ENCODE measurements around the gene DGKB.

Gene DGKB

DNA sequence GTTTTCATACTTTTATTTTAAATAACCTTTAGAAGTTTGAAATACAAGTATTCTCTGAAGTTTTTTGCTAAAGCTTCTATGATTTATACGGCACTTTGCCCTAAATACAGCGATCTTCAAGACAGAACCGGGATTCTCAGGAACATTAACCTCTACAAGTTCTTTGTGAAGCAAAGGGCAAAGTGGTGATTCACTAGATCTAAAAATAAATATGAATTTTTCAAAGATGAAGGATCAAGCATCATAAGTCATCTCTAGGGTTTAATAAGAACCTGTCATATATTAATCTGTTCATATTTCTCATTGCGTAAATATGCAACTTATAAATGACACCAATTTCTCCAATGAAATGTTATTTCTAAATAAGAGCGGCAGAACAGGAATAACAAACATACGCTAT, 30.7 kb downstream of the DGKB start:
- no peak overlapping the region for H3K4me3 ChIP-seq (replicated peaks; ENCODE audit: low read depth, low read length)
- no peak for DNase-seq (ENCODE audit: extremely low read depth, low read depth)
- TF ChIP-seq, protein P1, sequence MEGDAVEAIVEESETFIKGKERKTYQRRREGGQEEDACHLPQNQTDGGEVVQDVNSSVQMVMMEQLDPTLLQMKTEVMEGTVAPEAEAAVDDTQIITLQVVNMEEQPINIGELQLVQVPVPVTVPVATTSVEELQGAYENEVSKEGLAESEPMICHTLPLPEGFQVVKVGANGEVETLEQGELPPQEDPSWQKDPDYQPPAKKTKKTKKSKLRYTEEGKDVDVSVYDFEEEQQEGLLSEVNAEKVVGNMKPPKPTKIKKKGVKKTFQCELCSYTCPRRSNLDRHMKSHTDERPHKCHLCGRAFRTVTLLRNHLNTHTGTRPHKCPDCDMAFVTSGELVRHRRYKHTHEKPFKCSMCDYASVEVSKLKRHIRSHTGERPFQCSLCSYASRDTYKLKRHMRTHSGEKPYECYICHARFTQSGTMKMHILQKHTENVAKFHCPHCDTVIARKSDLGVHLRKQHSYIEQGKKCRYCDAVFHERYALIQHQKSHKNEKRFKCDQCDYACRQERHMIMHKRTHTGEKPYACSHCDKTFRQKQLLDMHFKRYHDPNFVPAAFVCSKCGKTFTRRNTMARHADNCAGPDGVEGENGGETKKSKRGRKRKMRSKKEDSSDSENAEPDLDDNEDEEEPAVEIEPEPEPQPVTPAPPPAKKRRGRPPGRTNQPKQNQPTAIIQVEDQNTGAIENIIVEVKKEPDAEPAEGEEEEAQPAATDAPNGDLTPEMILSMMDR (IDR thresholded peaks at IDR 0.05; ENCODE audit: low read depth, low read length, missing control alignments), result no peak

DNA sequence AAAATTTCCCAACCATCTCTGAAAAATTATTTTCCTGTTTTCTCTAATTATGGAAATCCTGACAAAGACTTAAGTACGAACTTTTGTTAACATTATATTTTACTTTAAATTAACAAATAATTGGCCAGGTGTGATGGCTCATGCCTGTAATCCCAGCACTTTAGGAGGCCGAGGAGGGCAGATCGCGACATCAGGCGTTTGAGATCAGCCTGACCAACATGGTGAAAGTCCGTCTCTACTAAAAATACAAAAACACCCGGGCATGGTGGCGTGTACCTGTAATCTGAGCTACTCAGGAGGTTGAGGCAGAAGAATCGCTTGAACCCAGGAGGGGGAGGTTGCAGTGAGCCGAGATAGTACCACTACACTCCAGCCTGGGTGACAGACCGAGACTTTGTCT, 32.2 kb downstream of the DGKB start:
- TF ChIP-seq, protein P1 (IDR thresholded peaks at IDR 0.05; ENCODE audit: low read depth, low read length, missing control alignments), result no peak
- DNase-seq (ENCODE audit: extremely low read depth, low read depth), result no peak
- no peak overlapping the region for H3K4me3 ChIP-seq (replicated peaks; ENCODE audit: low read depth, low read length)

DNA sequence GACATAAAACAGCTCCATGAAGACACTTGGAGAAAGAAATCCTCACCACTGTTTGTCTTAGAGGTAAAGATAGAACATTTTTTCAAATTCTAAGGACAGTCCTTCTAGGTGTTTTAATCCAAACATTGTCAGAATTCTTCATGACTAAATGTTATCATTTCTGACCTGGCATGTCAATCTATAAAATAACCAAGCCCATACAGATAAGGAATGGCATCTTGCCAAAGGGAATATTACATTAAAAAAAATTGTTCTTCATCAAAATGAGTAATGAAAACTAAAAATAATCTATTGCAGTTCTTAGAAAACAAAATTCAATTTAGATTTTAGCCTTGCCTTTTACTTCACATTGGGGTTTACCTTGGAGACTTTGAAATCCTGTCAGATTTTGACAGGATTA, 33.6 kb downstream of the DGKB start:
- no peak for DNase-seq (ENCODE audit: extremely low read depth, low read depth)
- TF ChIP-seq, protein P1 (IDR thresholded peaks at IDR 0.05; ENCODE audit: low read depth, low read length, missing control alignments), result no peak
- no peak overlapping the region for H3K4me3 ChIP-seq (replicated peaks; ENCODE audit: low read depth, low read length)

DNA sequence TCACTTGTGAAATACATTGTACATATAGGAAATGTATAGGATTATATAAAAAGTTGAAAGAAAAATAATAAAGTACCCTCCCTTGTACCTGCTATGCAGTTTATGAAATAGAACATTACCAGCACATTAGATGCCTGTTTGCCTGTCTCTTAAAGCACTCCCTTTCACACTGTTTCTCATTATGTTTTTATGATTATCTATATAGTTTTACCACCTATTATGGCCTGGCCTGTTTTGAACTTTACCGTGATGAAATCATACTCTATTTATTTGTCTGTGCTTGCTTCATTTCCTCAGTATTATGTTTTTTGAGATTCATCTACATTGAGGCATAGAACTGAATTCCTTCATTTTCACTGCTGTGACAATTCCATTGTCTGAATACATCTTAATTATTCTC, 41.1 kb downstream of the DGKB start:
- no peak overlapping the region for H3K4me3 ChIP-seq (replicated peaks; ENCODE audit: low read depth, low read length)
- DNase-seq (ENCODE audit: extremely low read depth, low read depth), result no peak
- TF ChIP-seq, protein P1 (IDR thresholded peaks at IDR 0.05; ENCODE audit: low read depth, low read length, missing control alignments), result no peak

DNA sequence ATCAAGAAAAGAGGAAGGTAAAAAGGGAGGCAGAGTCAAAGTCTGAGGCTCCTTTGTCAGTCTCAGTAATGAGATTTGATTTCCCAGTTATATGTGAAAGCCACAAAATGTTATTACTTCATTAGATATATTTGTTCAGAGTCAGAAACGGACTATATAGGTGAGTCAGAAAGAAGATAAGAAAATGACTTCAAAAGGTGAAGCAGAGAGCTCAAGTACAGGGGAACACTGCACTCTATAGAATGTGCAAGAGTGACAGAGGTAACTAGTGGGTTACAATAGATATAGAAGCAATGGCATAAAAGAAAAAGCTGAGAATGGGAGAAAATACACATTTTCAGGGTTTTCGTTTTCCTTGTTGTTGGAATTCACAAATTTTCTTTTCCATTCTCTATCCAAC, 43.3 kb downstream of the DGKB start:
- TF ChIP-seq, protein P1 (IDR thresholded peaks at IDR 0.05; ENCODE audit: low read depth, low read length, missing control alignments), result no peak
- DNase-seq (ENCODE audit: extremely low read depth, low read depth), result no peak
- H3K4me3 ChIP-seq (replicated peaks; ENCODE audit: low read depth, low read length), result no peak overlapping the region

DNA sequence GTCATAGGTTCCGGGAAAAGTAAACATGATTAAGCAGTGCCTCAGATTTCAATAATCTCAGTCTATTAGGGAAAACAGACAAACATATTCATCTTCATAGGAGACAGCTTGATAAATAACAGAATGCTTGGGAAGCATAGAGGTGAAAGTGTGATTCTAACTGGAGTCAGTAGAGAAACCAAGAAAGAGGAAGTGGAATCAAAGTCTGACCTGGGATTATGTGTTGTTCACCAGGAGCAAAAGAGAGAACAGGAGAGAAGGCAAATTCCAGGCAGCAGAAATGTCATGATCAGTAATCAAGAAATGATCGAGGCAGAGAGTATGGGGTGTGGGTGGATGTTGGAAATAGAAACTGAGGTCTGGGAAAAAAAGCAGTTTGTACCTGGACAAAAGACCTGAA, 43.7 kb downstream of the DGKB start:
- no peak for DNase-seq (ENCODE audit: extremely low read depth, low read depth)
- TF ChIP-seq, protein P1 (IDR thresholded peaks at IDR 0.05; ENCODE audit: low read depth, low read length, missing control alignments), result no peak
- no peak overlapping the region for H3K4me3 ChIP-seq (replicated peaks; ENCODE audit: low read depth, low read length)

DNA sequence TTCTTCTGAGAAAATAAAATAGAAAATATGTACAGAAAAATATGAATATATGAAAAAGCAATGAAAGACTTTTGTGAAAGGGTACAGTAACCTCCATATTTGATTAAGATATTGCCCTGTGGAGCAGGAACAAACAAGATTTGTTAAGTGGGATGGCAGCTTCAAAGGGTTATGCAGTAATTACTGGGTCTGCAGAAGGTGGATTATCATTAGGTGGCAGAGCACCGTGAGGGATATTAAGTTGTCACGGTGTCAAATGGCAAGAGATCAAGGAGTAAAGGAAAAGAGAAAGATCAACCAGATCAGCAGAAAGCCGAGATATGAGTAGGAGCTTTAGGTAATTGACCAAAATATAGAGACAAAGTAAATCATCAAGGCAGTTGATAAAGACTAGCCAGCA, 44.1 kb downstream of the DGKB start:
- DNase-seq (ENCODE audit: extremely low read depth, low read depth), result no peak
- TF ChIP-seq, protein P1 (IDR thresholded peaks at IDR 0.05; ENCODE audit: low read depth, low read length, missing control alignments), result no peak
- H3K4me3 ChIP-seq (replicated peaks; ENCODE audit: low read depth, low read length), result no peak overlapping the region
